KBM-7 (cell line): ENCODE measurements around the gene TTYH2.

Experiments
- DNase-seq: peaks from one replicate; pipeline ENCODE4 v3.0.0-alpha.2; 2015
- in situ Hi-C: fragments of 300-500 bp; cut with MboI; formaldehyde crosslinking; loops from 2 replicates; pipeline ENCODE4 v1.14.3; 2020; ENCODE audit warnings: low sequenced_read_pairs, low pct_unique_long_range_greater_than_20kb, mixed read lengths

TTYH2 gene

GRCh38 chr17:74192950-74193781, 20.2 kb upstream of the TTYH2 start:
- DNase-seq, result peak; percentile 37
- in situ Hi-C loops, result no loop called here

- no peak for DNase-seq
- in situ Hi-C loops, result no loop called here
Measured at GRCh38 chr17:74194682-74195081, 18.7 kb upstream of the TTYH2 start.

GRCh38 chr17:74196541-74197317, 16.6 kb upstream of the TTYH2 start:
- no peak for DNase-seq
- in situ Hi-C loops, result no loop called here

GRCh38 chr17:74197801-74198200, 15.6 kb upstream of the TTYH2 start:
- in situ Hi-C loops, result no loop called here
- no peak for DNase-seq

GRCh38 chr17:74198694-74199093, 14.7 kb upstream of the TTYH2 start:
- in situ Hi-C loops, result no loop called here
- no peak for DNase-seq

GRCh38 chr17:74199306-74200092, 13.9 kb upstream of the TTYH2 start:
- peak; percentile 75 for DNase-seq
- in situ Hi-C loops, result no loop called here

GRCh38 chr17:74200112-74200511, 13.3 kb upstream of the TTYH2 start:
- in situ Hi-C loops, result no loop called here
- no peak for DNase-seq

- DNase-seq, result no peak
Measured at GRCh38 chr17:74201250-74201649, 12.1 kb upstream of the TTYH2 start.

GRCh38 chr17:74201948-74202347, 11.4 kb upstream of the TTYH2 start:
- in situ Hi-C loops, result no loop called here
- no peak for DNase-seq

More at GRCh38 chr17:74201250-74201649, 12.1 kb upstream of the TTYH2 start:
- in situ Hi-C loops, result no loop called here

- in situ Hi-C loops, result no loop called here
- no peak for DNase-seq
Measured at GRCh38 chr17:74202938-74203337, 10.4 kb upstream of the TTYH2 start.

- in situ Hi-C loops, result no loop called here
- DNase-seq, result peak; percentile 96
Measured at GRCh38 chr17:74203439-74204240, 9.7 kb upstream of the TTYH2 start, which contains the start of gene RPL38. TSS of gene RPL38 (plus strand) at chr17:74203678. CDS start at chr17:74203956, 278 bp downstream.

GRCh38 chr17:74204474-74204873, 8.9 kb upstream of the TTYH2 start:
- no peak for DNase-seq
- in situ Hi-C loops, result no loop called here

GRCh38 chr17:74205274-74205673, 8.1 kb upstream of the TTYH2 start:
- no peak for DNase-seq
- in situ Hi-C loops, result no loop called here

- in situ Hi-C loops, result no loop called here
- no peak for DNase-seq
Measured at GRCh38 chr17:74206332-74206818, 7.0 kb upstream of the TTYH2 start.

GRCh38 chr17:74210191-74211140, 2.9 kb upstream of the TTYH2 start:
- peak; percentile 80 for DNase-seq
- in situ Hi-C loops, result no loop called here

- in situ Hi-C loops, result no loop called here
- peak; percentile 45 for DNase-seq
Measured at GRCh38 chr17:74211141-74211911, 2.0 kb upstream of the TTYH2 start.

GRCh38 chr17:74211912-74212208, 1.5 kb upstream of the TTYH2 start:
- in situ Hi-C loops, result no loop called here
- DNase-seq, result peak; percentile 49
